Activated CD4-positive, alpha-beta memory T cell treated with anti-CD3 and anti-CD28 coated beads, Interleukin-2, amount 10 ng/mL, durations not matched to agents 7 days and 5 days (primary cell): Measurements from ENCODE around the gene HOXB8. TPM values are rescaled to one million over a fixed set of nuclear protein-coding genes. Genes with fewer than 3 reads are reported as not detected.
A peak's percentile ranks its signal among the peaks of the same experiment; 100 is the strongest.

Source experiments
- CTCF ChIA-PET: fragments of 350-600 bp; sonication (Branson Sonifier 250); formaldehyde crosslinking; loops from one replicate; lab custom pipeline; 2021; ENCODE audit warnings: antibody characterized with exemption, inconsistent platforms; lab: Charles Lee
- POLR2A ChIA-PET: fragments of 350-600 bp; sonication (Branson Sonifier 250); formaldehyde crosslinking; loops from one replicate; lab custom pipeline; 2021; ENCODE audit warnings: antibody characterized with exemption; lab: Charles Lee
- DNase-seq: peaks from one replicate; pipeline ENCODE4 v3.0.0-alpha.2; 2020
- H3K27ac Mint-ChIP-seq: one replicate; pipeline ENCODE4 v1.8.0; 2021; ENCODE audit warnings: mild to moderate bottlenecking, mixed read lengths
- H3K27me3 Mint-ChIP-seq: one replicate; pipeline ENCODE4 v1.8.0; 2021; ENCODE audit warnings: mixed read lengths
- H3K36me3 Mint-ChIP-seq: one replicate; pipeline ENCODE4 v1.8.0; 2021; ENCODE audit warnings: low read depth, mixed read lengths
- H3K4me1 Mint-ChIP-seq: one replicate; pipeline ENCODE4 v1.8.0; 2021; ENCODE audit warnings: mixed read lengths
- H3K4me3 Mint-ChIP-seq: one replicate; pipeline ENCODE4 v1.8.0; 2021; ENCODE audit warnings: mild to moderate bottlenecking, mixed read lengths
- H3K9me3 Mint-ChIP-seq: one replicate; pipeline ENCODE4 v1.8.0; 2021; ENCODE audit warnings: mixed read lengths
- total RNA-seq, 2 experiments: library from RNA; stranded (reverse); gene quantifications; one replicate each; pipeline ENCODE4 v1.2.3, GENCODE V29; 2021

HOXB8 gene
- total RNA-seq, 2 experiments from 2014 or later, result not detected

GRCh38 chr17:48632579-48633265, 17.6 kb upstream of the HOXB8 start:
- ChIA-PET CTCF (interaction anchor here (0.6 to 1.4 kb wide), 7 partner anchors 9 to 678 kb away, joined by 3 to 5 read pairs (median 3); partner anchors contain the start of gene HOXB5), POLR2A (no interaction called here)
- peaks cover 95% of the 10 kb centered on the region for H3K27me3 Mint-ChIP-seq
- no peak for DNase-seq
- H3K4me1 Mint-ChIP-seq, result peaks cover 25% of the 10 kb centered on the region
- no peak overlapping the region for H3K27ac Mint-ChIP-seq
- H3K4me3 Mint-ChIP-seq, result no peak overlapping the region
- no peaks in the 10 kb centered on the region for H3K9me3 Mint-ChIP-seq
- no peaks in the 10 kb centered on the region for H3K36me3 Mint-ChIP-seq

- ChIA-PET CTCF (interaction anchor here (0.6 to 1.4 kb wide), 8 partner anchors 10 to 677 kb away, joined by 3 to 5 read pairs (median 3); partner anchors contain the start of gene HOXB5), POLR2A (no interaction called here)
- peaks cover 95% of the 10 kb centered on the region for H3K27me3 Mint-ChIP-seq
- DNase-seq, result no peak
- no peaks in the 10 kb centered on the region for H3K36me3 Mint-ChIP-seq
- H3K4me3 Mint-ChIP-seq, result no peak overlapping the region
- H3K4me1 Mint-ChIP-seq, result peaks cover 27% of the 10 kb centered on the region
- H3K9me3 Mint-ChIP-seq, result no peaks in the 10 kb centered on the region
- no peak overlapping the region for H3K27ac Mint-ChIP-seq
These were observed 16.8 kb upstream of the HOXB8 start for GRCh38 chr17:48631693-48632578.

GRCh38 chr17:48630925-48631692, 16.0 kb upstream of the HOXB8 start:
- H3K36me3 Mint-ChIP-seq, result no peaks in the 10 kb centered on the region
- POLR2A ChIA-PET, result no interaction called here
- peaks cover 94% of the 10 kb centered on the region for H3K27me3 Mint-ChIP-seq
- H3K4me1 Mint-ChIP-seq, result peaks cover 26% of the 10 kb centered on the region
- no peak for DNase-seq
- no peak overlapping the region for H3K27ac Mint-ChIP-seq
- H3K4me3 Mint-ChIP-seq, result no peak overlapping the region
- CTCF ChIA-PET, result interaction anchor here (0.8 to 1.1 kb wide), 3 partner anchors 10 to 94 kb away, joined by 3 read pairs; no protein-coding TSS in a partner anchor
- no peaks in the 10 kb centered on the region for H3K9me3 Mint-ChIP-seq

- Mint-ChIP-seq H3K27me3 (peaks cover 93% of the 10 kb centered on the region), H3K27ac (no peak overlapping the region), H3K9me3 (no peaks in the 10 kb centered on the region), H3K4me1 (peaks cover 28% of the 10 kb centered on the region), H3K36me3 (no peaks in the 10 kb centered on the region), H3K4me3 (no peak overlapping the region)
- POLR2A ChIA-PET, result no interaction called here
- DNase-seq, result no peak
- CTCF ChIA-PET, result interaction anchor here (0.6 kb wide), 1 partner anchor 20 kb away, joined by 3 read pairs; no protein-coding TSS in a partner anchor
These were observed 15.2 kb upstream of the HOXB8 start for GRCh38 chr17:48630009-48630924.

- ChIA-PET POLR2A (interaction anchor here (0.8 kb wide), 1 partner anchor 11 kb away, joined by 4 read pairs; no protein-coding TSS in a partner anchor), CTCF (interaction anchor here (0.6 kb wide), 1 partner anchor 19 kb away, joined by 3 read pairs; no protein-coding TSS in a partner anchor)
- Mint-ChIP-seq H3K9me3 (no peaks in the 10 kb centered on the region), H3K27me3 (peaks cover 90% of the 10 kb centered on the region), H3K4me1 (peaks cover 30% of the 10 kb centered on the region), H3K27ac (no peak overlapping the region), H3K36me3 (no peaks in the 10 kb centered on the region), H3K4me3 (no peak overlapping the region)
- DNase-seq, result no peak
These were observed 14.3 kb upstream of the HOXB8 start for GRCh38 chr17:48629411-48629759.

GRCh38 chr17:48628649-48629410, 13.7 kb upstream of the HOXB8 start:
- CTCF ChIA-PET, result no interaction called here
- POLR2A ChIA-PET, result interaction anchor here (0.8 kb wide), 1 partner anchor 10 kb away, joined by 4 read pairs; no protein-coding TSS in a partner anchor
- DNase-seq, result no peak
- Mint-ChIP-seq H3K27me3 (peaks cover 91% of the 10 kb centered on the region), H3K9me3 (no peaks in the 10 kb centered on the region), H3K27ac (no peak overlapping the region), H3K4me1 (peaks cover 31% of the 10 kb centered on the region), H3K36me3 (no peaks in the 10 kb centered on the region), H3K4me3 (no peak overlapping the region)

- ChIA-PET CTCF (interaction anchor here (0.7 to 1.1 kb wide), 2 partner anchors 9 to 31 kb away, joined by 3 read pairs; no protein-coding TSS in a partner anchor), POLR2A (interaction anchor here (1.0 kb wide), 1 partner anchor 18 kb away, joined by 4 read pairs; no protein-coding TSS in a partner anchor)
- H3K27me3 Mint-ChIP-seq, result peaks cover 93% of the 10 kb centered on the region
- H3K9me3 Mint-ChIP-seq, result no peaks in the 10 kb centered on the region
- no peak overlapping the region for H3K4me3 Mint-ChIP-seq
- DNase-seq, result no peak
- no peak overlapping the region for H3K27ac Mint-ChIP-seq
- H3K4me1 Mint-ChIP-seq, result peaks cover 26% of the 10 kb centered on the region
- no peaks in the 10 kb centered on the region for H3K36me3 Mint-ChIP-seq
These were observed 12.8 kb upstream of the HOXB8 start for GRCh38 chr17:48627623-48628521.

GRCh38 chr17:48627118-48627597, 12.1 kb upstream of the HOXB8 start:
- CTCF ChIA-PET, result interaction anchor here (0.6 to 1.1 kb wide), 3 partner anchors 9 to 276 kb away, joined by 3 to 4 read pairs (median 3); no protein-coding TSS in a partner anchor
- H3K9me3 Mint-ChIP-seq, result no peaks in the 10 kb centered on the region
- no peak for DNase-seq
- no peak overlapping the region for H3K27ac Mint-ChIP-seq
- H3K27me3 Mint-ChIP-seq, result peaks cover 93% of the 10 kb centered on the region
- POLR2A ChIA-PET, result interaction anchor here (1.0 to 2.8 kb wide), 3 partner anchors 9 to 17 kb away, joined by 4 to 10 read pairs (median 4); no protein-coding TSS in a partner anchor
- H3K36me3 Mint-ChIP-seq, result no peaks in the 10 kb centered on the region
- peaks cover 19% of the 10 kb centered on the region for H3K4me1 Mint-ChIP-seq
- H3K4me3 Mint-ChIP-seq, result peak overlapping the region; percentile 74

GRCh38 chr17:48626245-48627117, 11.4 kb upstream of the HOXB8 start, which contains the start of gene HOXB9:
Gene HOXB9 (minus strand): TSS chr17:48626358. CDS start chr17:48626269, 89 bp downstream.
- no peaks in the 10 kb centered on the region for H3K9me3 Mint-ChIP-seq
- ChIA-PET POLR2A (interaction anchor here (0.7 to 2.8 kb wide), 5 partner anchors 9 to 38 kb away, joined by 3 to 10 read pairs (median 4); no protein-coding TSS in a partner anchor), CTCF (interaction anchor here (0.6 to 1.8 kb wide), 8 partner anchors 8 to 655 kb away, joined by 3 to 20 read pairs (median 4); partner anchors contain the start of gene CDK5RAP3)
- peak; percentile 49 for DNase-seq
- peak within 1 kb of the TSS; percentile 42 for H3K27ac Mint-ChIP-seq
- peaks cover 91% of the 10 kb centered on the region for H3K27me3 Mint-ChIP-seq
- peaks cover 17% of the 10 kb centered on the region for H3K4me1 Mint-ChIP-seq
- H3K36me3 Mint-ChIP-seq, result no peaks in the 10 kb centered on the region
- H3K4me3 Mint-ChIP-seq, result peak within 1 kb of the TSS; percentile 74
